HepG2 (cell line): Measurements from ENCODE around the gene GRIN3B. TPM values are rescaled to one million over a fixed set of nuclear protein-coding genes. Genes with fewer than 3 reads are reported as not detected.

Experiments used
- ELF1 ChIP-seq: sonication (generic); formaldehyde crosslinking; IDR thresholded peaks from 2 replicates; pipeline ENCODE4 v1.4.0; 2020; ENCODE audit warnings: missing genetic modification reagents
- ELF3 ChIP-seq: IDR thresholded peaks from 2 replicates; pipeline ENCODE4 v1.6.1; 2016; ENCODE audit warnings: missing genetic modification reagents, missing compliant biosample characterization
- FOXJ3 ChIP-seq: sonication (generic); formaldehyde crosslinking; IDR thresholded peaks from 2 replicates; pipeline ENCODE4 v1.4.0; 2020; ENCODE audit warnings: missing genetic modification reagents, mild to moderate bottlenecking, borderline replicate concordance
- HHEX ChIP-seq: IDR thresholded peaks from 2 replicates; pipeline ENCODE4 v1.6.1; 2016; ENCODE audit warnings: control low read depth
- IRX3 ChIP-seq: sonication (generic); formaldehyde crosslinking; IDR thresholded peaks from 2 replicates; pipeline ENCODE4 v1.8.1; 2023; ENCODE audit warnings: mild to moderate bottlenecking, low read depth, missing genetic modification reagents, borderline replicate concordance
- NCOA1 ChIP-seq: sonication (generic); formaldehyde crosslinking; IDR thresholded peaks from 2 replicates; pipeline ENCODE4 v1.9.0; 2021; ENCODE audit warnings: missing genetic modification reagents
- NFE2L1 ChIP-seq: sonication (generic); formaldehyde crosslinking; IDR thresholded peaks from 2 replicates; pipeline ENCODE4 v1.4.0; 2020; ENCODE audit warnings: missing genetic modification reagents, mild to moderate bottlenecking, borderline replicate concordance
- POGZ ChIP-seq: sonication (generic); formaldehyde crosslinking; IDR thresholded peaks from 2 replicates; pipeline ENCODE4 v1.4.0; 2020; ENCODE audit warnings: mild to moderate bottlenecking, missing genetic modification reagents
- POLR2A ChIP-seq, 2 experiments: IDR thresholded peaks; 2 replicates each; pipeline ENCODE4 v1.6.1; 2011; ENCODE audit warnings: low read depth in 2 of 2, low read length in 2 of 2, mild to moderate bottlenecking in 1 of 2, moderate library complexity in 1 of 2; ENCODE audit not compliant: insufficient read depth in 1 of 2
- ZFP41 ChIP-seq: sonication (generic); formaldehyde crosslinking; IDR thresholded peaks from 2 replicates; pipeline ENCODE4 v1.4.0; 2020; ENCODE audit warnings: mild to moderate bottlenecking, missing genetic modification reagents, borderline replicate concordance
- ZNF207 ChIP-seq: fragments of 450-650 bp; IDR thresholded peaks from 2 replicates; pipeline ENCODE4 v1.6.1; 2016; ENCODE audit warnings: antibody characterized with exemption, borderline replicate concordance
- ZNF274 ChIP-seq: sonication (generic); formaldehyde crosslinking; IDR thresholded peaks from 2 replicates; pipeline ENCODE4 v1.5.1; 2020; ENCODE audit warnings: mild to moderate bottlenecking, missing genetic modification reagents
- ZNF432 ChIP-seq: sonication (generic); formaldehyde crosslinking; IDR thresholded peaks from 2 replicates; pipeline ENCODE4 v1.5.0; 2020; ENCODE audit warnings: missing genetic modification reagents, mild to moderate bottlenecking, borderline replicate concordance
- polyA plus RNA-seq, 8 experiments: library from polyadenylated mRNA; depleted of rRNA in 3 of 8; stranded (reverse) in 7 of 8; unstranded in 1 of 8; fragments of >200 nt; fragmentation: Illumina TruSeq in 4 of 8; extraction: Trizol in 4 of 8; gene quantifications; 2 replicates each; pipeline versions ENCODE4 v1.2.1 to v1.2.3, GENCODE V29; 2011 to 2016; ENCODE audit warnings: low read depth in 4 of 8, missing spikeins in 1 of 8, mixed read lengths in 1 of 8; ENCODE audit not compliant: insufficient read depth in 1 of 8
- total RNA-seq, 5 experiments: library from RNA; depleted of rRNA; stranded (reverse); fragments of >200 nt; fragmentation: Illumina TruSeq; extraction: Trizol; gene quantifications; 2 replicates each; pipeline ENCODE4 v1.2.3, GENCODE V29; 2016; ENCODE audit warnings: low read depth in 1 of 5
- TF ChIP-seq, protein P1 (sequence below): IDR thresholded peaks from 2 replicates; pipeline ENCODE4 v1.6.1; 2016; ENCODE audit warnings: low read depth, control low read depth
- TF ChIP-seq, protein P2 (sequence below): sonication (generic); formaldehyde crosslinking; IDR thresholded peaks from 2 replicates; pipeline ENCODE4 v1.4.0; 2020; ENCODE audit warnings: missing genetic modification reagents
- TF ChIP-seq, protein P3 (sequence below), 2 experiments: fragments of 450-650 bp in 1 of 2; sonication (generic) in 1 of 2; formaldehyde crosslinking in 1 of 2; IDR thresholded peaks; 2 replicates each; pipeline versions ENCODE4 v1.6.1 to v1.8.0; 2016 to 2022; ENCODE audit warnings: antibody characterized with exemption in 1 of 2, mild to moderate bottlenecking in 1 of 2, missing genetic modification reagents in 1 of 2
- TF ChIP-seq, protein P4 (sequence below): sonication (generic); formaldehyde crosslinking; IDR thresholded peaks from 2 replicates; pipeline ENCODE4 v1.5.0; 2020; ENCODE audit warnings: missing genetic modification reagents, mild to moderate bottlenecking, borderline replicate concordance

Gene GRIN3B
- total and polyA plus RNA-seq, 2 of the 13 experiments (the other 11 are each of a cell fraction or from before 2014, with no cell fraction given): 0.07 to 0.20 TPM

DNA sequence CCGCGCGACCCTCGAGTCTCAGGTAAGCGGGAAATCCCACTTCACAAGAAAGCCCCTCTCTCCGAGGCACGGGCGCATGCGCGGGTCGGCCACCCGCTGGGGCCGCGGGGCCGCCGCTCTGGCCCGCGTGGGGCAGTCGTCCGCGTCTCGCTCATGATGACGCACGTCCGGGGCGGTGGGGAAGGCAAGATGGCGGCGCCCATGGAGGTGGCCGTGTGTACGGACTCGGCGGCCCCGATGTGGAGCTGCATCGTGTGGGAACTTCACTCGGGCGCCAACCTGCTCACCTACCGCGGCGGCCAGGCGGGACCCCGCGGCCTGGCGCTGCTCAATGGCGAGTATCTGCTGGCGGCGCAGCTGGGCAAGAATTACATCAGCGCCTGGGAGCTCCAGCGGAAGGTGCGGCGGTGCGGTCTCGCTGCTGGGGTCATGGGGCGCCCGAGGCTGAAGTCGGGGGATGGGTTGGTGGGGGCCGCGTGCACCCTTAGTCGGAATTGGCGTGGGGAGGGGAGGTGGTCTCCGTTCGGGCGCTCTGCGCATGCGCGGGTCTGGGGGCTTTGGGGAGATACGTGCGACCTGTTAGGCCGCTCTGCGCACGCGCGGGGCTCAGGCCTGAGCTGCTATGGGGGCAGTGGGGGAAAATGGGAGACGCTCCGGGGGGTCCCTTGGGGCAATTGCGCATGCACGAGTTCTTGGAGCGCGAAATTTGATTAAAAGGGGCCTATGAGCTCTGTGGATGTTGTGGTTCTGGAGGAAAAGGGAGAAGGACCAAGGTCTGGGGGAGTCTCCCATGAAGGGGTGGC is 15.9 kb upstream of the GRIN3B start, which contains the start of gene WDR18 (continued):
- TF ChIP-seq, protein P1, sequence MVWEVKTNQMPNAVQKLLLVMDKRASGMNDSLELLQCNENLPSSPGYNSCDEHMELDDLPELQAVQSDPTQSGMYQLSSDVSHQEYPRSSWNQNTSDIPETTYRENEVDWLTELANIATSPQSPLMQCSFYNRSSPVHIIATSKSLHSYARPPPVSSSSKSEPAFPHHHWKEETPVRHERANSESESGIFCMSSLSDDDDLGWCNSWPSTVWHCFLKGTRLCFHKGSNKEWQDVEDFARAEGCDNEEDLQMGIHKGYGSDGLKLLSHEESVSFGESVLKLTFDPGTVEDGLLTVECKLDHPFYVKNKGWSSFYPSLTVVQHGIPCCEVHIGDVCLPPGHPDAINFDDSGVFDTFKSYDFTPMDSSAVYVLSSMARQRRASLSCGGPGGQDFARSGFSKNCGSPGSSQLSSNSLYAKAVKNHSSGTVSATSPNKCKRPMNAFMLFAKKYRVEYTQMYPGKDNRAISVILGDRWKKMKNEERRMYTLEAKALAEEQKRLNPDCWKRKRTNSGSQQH (CRISPR knock-in tag): peak; percentile 38; the same call in 1 of the 2 replicates
- TF ChIP-seq IRX3 (CRISPR knock-in tag): peak; percentile 48; the same call in 1 of the 2 replicates
- TF ChIP-seq, protein P2, sequence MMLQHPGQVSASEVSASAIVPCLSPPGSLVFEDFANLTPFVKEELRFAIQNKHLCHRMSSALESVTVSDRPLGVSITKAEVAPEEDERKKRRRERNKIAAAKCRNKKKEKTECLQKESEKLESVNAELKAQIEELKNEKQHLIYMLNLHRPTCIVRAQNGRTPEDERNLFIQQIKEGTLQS: peak; percentile 37; the same call in 1 of the 2 replicates
- TF ChIP-seq, protein P3, sequence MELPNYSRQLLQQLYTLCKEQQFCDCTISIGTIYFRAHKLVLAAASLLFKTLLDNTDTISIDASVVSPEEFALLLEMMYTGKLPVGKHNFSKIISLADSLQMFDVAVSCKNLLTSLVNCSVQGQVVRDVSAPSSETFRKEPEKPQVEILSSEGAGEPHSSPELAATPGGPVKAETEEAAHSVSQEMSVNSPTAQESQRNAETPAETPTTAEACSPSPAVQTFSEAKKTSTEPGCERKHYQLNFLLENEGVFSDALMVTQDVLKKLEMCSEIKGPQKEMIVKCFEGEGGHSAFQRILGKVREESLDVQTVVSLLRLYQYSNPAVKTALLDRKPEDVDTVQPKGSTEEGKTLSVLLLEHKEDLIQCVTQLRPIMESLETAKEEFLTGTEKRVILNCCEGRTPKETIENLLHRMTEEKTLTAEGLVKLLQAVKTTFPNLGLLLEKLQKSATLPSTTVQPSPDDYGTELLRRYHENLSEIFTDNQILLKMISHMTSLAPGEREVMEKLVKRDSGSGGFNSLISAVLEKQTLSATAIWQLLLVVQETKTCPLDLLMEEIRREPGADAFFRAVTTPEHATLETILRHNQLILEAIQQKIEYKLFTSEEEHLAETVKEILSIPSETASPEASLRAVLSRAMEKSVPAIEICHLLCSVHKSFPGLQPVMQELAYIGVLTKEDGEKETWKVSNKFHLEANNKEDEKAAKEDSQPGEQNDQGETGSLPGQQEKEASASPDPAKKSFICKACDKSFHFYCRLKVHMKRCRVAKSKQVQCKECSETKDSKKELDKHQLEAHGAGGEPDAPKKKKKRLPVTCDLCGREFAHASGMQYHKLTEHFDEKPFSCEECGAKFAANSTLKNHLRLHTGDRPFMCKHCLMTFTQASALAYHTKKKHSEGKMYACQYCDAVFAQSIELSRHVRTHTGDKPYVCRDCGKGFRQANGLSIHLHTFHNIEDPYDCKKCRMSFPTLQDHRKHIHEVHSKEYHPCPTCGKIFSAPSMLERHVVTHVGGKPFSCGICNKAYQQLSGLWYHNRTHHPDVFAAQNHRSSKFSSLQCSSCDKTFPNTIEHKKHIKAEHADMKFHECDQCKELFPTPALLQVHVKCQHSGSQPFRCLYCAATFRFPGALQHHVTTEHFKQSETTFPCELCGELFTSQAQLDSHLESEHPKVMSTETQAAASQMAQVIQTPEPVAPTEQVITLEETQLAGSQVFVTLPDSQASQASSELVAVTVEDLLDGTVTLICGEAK (IDR thresholded peaks at IDR 0.05): no peak
- TF ChIP-seq, protein P3 (CRISPR knock-in tag; IDR thresholded peaks at IDR 0.05): peak; percentile 71; the same call in 1 of the 2 replicates
- no peak for TF ChIP-seq FOXJ3
- TF ChIP-seq POLR2A (IDR thresholded peaks at IDR 0.05; ENCODE audit: insufficient read depth in 1 of 2, low read depth in 2 of 2, low read length in 2 of 2): peak; percentile 69 to 77; a peak in 3 of 4 replicates
- TF ChIP-seq HHEX: no peak
- TF ChIP-seq ZFP41: 0 out of 2 replicates have a peak, but pooled peaks have one; percentile 28
- TF ChIP-seq ZNF207: no peak
- peak; percentile 94; the same call in 1 of the 2 replicates for TF ChIP-seq NCOA1 (CRISPR knock-in tag)
- peak; percentile 91 for TF ChIP-seq ZNF274 (CRISPR knock-in tag)
- 0 out of 2 replicates have a peak, but pooled peaks have one; percentile 21 for TF ChIP-seq ELF3 (CRISPR knock-in tag)
- TF ChIP-seq, protein P4, sequence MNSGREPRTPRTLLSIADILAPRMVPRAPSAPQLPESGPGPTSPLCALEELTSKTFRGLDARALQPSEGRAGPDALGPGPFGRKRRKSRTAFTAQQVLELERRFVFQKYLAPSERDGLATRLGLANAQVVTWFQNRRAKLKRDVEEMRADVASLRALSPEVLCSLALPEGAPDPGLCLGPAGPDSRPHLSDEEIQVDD (CRISPR knock-in tag): peak; percentile 56; the same call in 1 of the 2 replicates
- no peak for TF ChIP-seq ZNF432
- no peak for TF ChIP-seq NFE2L1 (CRISPR knock-in tag)
- peak; percentile 53 for TF ChIP-seq ELF1 (CRISPR knock-in tag)
- TF ChIP-seq POGZ (CRISPR knock-in tag): peak; percentile 51; the same call in 1 of the 2 replicates
